BJ (cell line): Measurements from ENCODE around the gene CDC42BPB. TPM values are rescaled to one million over a fixed set of nuclear protein-coding genes. Genes with fewer than 3 reads are reported as not detected.

Experiments used
- CTCF ChIA-PET: fragments of 350-600 bp; formaldehyde crosslinking; extraction: SDS; loops from one replicate; lab custom pipeline; 2021; ENCODE audit warnings: antibody characterized with exemption, inconsistent platforms; lab: Yijun Ruan, JAX
- POLR2A ChIA-PET: fragments of 300-600 bp; sonication (Branson Sonifier 250); formaldehyde crosslinking; extraction: SDS; loops from one replicate; lab custom pipeline; 2021; ENCODE audit warnings: antibody characterized with exemption; lab: Charles Lee
- DNase-seq: peaks from one replicate; pipeline ENCODE4 v3.0.0-alpha.2; 2011; ENCODE audit warnings: low read depth
- H3K27me3 ChIP-seq: 2 replicates; pipeline ENCODE4 v1.6.0; 2011; ENCODE audit warnings: low read length; ENCODE audit not compliant: control insufficient read depth, insufficient read depth
- H3K36me3 ChIP-seq: 2 replicates; pipeline ENCODE4 v1.5.1; 2011; ENCODE audit warnings: low read length; ENCODE audit not compliant: control insufficient read depth, insufficient read depth
- H3K4me3 ChIP-seq: 2 replicates; pipeline ENCODE4 v1.5.1; 2011; ENCODE audit warnings: low read depth, mild to moderate bottlenecking, control low read depth, low read length
- CTCF ChIP-seq: IDR thresholded peaks from 2 replicates; pipeline ENCODE4 v1.5.1; 2011; ENCODE audit warnings: low read depth, mild to moderate bottlenecking, control low read depth, inconsistent platforms, low read length, moderate library complexity; ENCODE audit not compliant: insufficient read depth
- polyA plus RNA-seq: library from polyadenylated mRNA; depleted of rRNA; stranded (reverse); fragments of >200 nt; gene quantifications from 2 replicates; pipeline ENCODE4 v1.2.3, GENCODE V29; 2011

Gene CDC42BPB
- polyA plus RNA-seq, 1 experiment = 66.5 TPM

GRCh38 chr14:103100281-103101121 is 43.2 kb upstream of the CDC42BPB start:
- no peak for DNase-seq
- ChIA-PET POLR2A (no interaction called here), CTCF (interaction anchor here (0.6 to 9.9 kb wide), 6 partner anchors 22 to 188 kb away, joined by 3 to 315 read pairs (median 14); no protein-coding TSS in a partner anchor)
- Histone ChIP-seq H3K36me3 (no peaks in the 10 kb centered on the region), H3K27me3 (peaks cover 27% of the 10 kb centered on the region), H3K4me3 (no peak overlapping the region)
- TF ChIP-seq CTCF = no peak

- CTCF ChIA-PET = interaction anchor here (1.1 to 9.9 kb wide), 4 partner anchors 25 to 189 kb away, joined by 3 to 315 read pairs (median 128); no protein-coding TSS in a partner anchor
- no peak for TF ChIP-seq CTCF
- Histone ChIP-seq H3K36me3 (no peaks in the 10 kb centered on the region), H3K4me3 (no peak overlapping the region), H3K27me3 (peaks cover 26% of the 10 kb centered on the region)
- POLR2A ChIA-PET = no interaction called here
- DNase-seq = no peak
These were observed 42.5 kb upstream of the CDC42BPB start for GRCh38 chr14:103099733-103100280.

- H3K36me3 ChIP-seq = no peaks in the 10 kb centered on the region
- H3K27me3 ChIP-seq = peaks cover 22% of the 10 kb centered on the region
- no peak overlapping the region for H3K4me3 ChIP-seq
- TF ChIP-seq CTCF = no peak
- no peak for DNase-seq
- POLR2A ChIA-PET = no interaction called here
- CTCF ChIA-PET = interaction anchor here (0.5 to 9.9 kb wide), 6 partner anchors 24 to 197 kb away, joined by 3 to 315 read pairs (median 14); no protein-coding TSS in a partner anchor
These were observed 41.9 kb upstream of the CDC42BPB start for GRCh38 chr14:103099081-103099732.

GRCh38 chr14:103097994-103098957 is 40.9 kb upstream of the CDC42BPB start:
- no peaks in the 10 kb centered on the region for H3K36me3 ChIP-seq
- ChIA-PET POLR2A (no interaction called here), CTCF (interaction anchor here (0.5 to 9.9 kb wide), 6 partner anchors 9 to 198 kb away, joined by 3 to 234 read pairs (median 4); no protein-coding TSS in a partner anchor)
- H3K27me3 ChIP-seq = peaks cover 20% of the 10 kb centered on the region
- no peak for DNase-seq
- H3K4me3 ChIP-seq = no peak overlapping the region
- no peak for TF ChIP-seq CTCF
